Hypothalamus (tissue), 51 donors: ENCODE data around the gene GSE1.
A peak's percentile ranks its signal among the peaks of the same experiment; 100 is the strongest.

Experiments used
- DNase-seq, 51 donors: peaks; one replicate each; lab custom pipeline; 2025; lab: John Stamatoyannopoulos, UW

Gene GSE1

DNA sequence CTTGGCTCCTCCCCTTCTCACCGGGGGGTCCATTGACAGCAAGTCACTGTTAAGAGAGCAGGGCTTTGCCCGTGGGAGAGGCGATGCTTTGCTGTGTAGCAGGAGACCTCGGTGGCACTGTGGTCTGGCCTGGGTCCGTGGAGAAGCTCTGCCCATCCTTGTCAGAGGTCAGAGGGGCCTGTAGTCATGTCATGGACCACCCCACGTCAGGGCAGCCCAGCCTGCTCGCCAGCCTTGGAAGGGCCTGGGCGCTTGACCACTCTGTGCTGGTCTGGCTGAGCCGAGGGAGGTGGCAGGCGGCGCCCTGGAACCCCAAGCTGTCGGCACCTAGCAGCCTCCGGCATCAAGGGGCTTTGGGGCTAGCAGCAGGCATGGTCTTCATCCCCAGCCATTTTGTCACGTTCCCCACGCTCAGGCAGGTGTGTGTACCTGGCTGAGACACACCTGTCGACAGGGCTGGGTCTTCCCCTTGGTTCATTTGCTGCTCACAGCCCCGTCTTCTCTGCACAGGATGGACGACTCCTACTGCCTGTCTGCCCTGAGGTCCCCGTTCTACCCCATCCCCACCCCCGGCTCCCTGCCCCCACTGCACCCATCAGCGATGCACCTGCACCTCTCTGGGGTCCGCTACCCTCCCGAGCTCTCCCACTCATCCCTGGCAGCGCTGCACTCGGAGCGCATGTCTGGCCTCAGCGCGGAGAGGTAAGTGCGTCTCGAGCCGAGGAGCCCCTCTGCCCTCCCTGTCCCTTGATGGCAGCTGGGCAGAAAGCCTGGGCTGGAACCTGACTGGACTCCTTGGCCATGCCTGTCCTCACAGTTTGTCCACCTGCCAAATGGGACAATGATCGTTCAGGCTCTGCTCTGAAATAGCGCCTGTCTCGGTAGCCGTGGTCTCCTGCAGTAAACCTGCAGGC is 42.4 kb downstream of the GSE1 start:
- DNase-seq, result no peak

- DNase-seq, result peak in 5 of 51 donors; percentile 13 to 37 (median 24)
Observed at GRCh38 chr16:85656351-85657266, 43.5 kb downstream of the GSE1 start.

DNA sequence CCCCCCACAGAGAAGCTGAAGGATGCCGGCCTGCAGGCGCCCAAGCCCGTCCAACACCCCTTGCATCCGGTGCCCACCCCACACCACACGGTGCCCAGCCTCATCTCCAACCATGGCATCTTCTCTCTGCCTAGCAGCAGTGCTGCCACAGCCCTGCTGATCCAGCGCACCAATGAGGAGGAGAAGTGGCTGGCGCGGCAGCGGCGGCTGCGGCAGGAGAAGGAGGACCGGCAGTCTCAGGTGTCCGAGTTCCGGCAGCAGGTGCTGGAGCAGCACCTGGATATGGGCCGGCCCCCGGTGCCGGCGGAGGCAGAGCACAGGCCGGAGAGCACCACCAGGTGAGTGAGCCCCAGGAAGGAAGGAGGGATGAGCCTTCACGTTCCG is 44.1 kb downstream of the GSE1 start:
- no peak for DNase-seq

DNA sequence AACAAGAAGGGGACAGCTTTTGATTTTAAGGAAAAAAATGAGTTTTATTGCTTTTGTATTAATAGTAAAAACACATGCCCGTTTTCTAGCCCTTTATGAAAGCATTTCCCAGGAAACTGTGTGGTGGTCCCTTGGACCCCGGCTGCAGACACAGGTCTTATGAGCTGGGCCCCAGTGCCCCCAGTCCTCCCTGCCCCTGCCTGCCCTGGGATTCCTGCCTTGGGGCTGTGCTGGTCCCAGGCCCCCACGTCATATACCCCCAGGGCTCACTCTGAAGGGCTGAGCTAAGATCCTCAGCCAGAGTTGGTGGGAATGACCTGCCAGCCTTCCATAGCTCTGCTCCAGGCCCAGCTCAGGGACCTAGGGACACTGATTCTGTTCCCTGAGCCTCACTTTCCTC is 44.9 kb downstream of the GSE1 start:
- DNase-seq, result no peak

GRCh38 chr16:85658504-85659326 is 45.6 kb downstream of the GSE1 start:
- DNase-seq, result no peak

DNA sequence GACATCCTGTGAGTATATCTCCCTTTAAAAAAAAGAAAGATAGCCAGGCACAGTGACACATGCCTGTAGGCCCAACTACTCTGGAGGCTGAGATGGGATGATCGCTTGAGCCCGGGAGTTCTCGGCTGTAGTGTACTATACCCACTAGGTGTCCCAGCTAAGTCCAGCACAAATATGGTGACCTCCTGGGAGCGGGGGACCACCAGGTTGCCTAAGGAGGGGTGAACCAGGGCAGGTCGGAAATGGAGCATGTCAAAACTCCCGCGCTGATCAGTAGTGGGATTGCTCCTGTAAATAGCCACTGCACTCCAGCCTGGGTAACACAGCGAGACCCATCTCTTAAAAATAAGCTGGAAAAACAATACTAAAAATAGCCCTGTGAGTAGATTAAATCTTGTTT is 46.2 kb downstream of the GSE1 start:
- DNase-seq, result no peak

DNA sequence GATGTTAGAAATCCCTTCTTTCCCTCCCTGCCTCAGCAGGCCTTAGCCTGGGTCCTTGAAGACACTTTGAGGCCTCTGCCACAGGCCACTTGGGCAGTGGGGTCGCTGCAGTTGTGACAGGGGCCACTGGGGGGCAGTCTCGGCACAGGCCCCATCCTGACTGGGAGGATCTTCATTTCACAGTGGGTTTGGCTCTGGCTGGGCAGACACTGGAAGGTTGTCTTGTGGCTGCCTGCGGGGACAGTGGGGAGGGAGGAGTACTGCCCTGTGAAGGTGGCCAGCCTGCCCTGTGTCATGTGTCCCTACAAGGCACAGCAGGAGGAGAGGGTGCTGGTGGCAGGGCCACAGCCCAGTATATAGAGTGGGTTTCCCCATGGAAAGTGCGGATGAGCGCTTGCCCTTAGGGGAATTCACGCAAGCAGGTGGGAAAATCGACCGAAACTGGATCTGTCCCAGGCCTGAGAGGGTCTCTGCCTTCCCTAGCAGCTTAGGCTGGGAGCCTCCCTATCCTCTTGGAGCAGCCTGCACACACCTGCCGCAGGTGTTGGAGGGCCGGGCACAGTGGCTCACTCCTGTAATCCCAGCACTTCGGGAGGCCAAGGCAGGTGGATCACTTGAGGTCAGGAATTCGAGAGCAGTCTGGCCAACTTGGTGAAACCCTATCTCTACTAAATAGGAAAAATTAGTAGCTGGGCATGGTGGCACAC is 46.8 kb downstream of the GSE1 start:
- DNase-seq, result peak in 36 of 51 donors; percentile 12 to 82 (median 52)

GRCh38 chr16:85660843-85661739 is 48.0 kb downstream of the GSE1 start:
- no peak for DNase-seq

GRCh38 chr16:85661740-85662481 is 48.8 kb downstream of the GSE1 start:
- DNase-seq, result no peak

DNA sequence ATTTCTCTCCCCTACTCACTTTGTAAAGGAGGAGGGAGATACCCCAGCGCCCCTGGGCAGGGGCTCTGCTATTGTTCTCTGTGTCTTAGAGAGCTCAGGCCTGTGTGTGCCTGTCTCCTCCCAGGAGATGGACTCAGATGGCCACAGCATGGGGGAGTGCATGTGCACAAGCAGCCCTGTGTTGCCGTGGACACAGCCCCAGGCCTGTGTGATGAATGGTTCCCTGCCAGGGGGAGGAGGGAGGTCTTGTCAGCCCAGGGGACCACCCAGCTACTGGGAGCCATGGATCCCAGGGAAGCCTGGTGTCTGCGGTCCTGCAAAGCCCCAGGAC is 49.3 kb downstream of the GSE1 start:
- no peak for DNase-seq

GRCh38 chr16:85662976-85663830 is 50.1 kb downstream of the GSE1 start:
- DNase-seq, result no peak

- DNase-seq, result peak in 2 of 51 donors; percentile 7 to 29
Observed at GRCh38 chr16:85663891-85664321, 50.8 kb downstream of the GSE1 start.

DNA sequence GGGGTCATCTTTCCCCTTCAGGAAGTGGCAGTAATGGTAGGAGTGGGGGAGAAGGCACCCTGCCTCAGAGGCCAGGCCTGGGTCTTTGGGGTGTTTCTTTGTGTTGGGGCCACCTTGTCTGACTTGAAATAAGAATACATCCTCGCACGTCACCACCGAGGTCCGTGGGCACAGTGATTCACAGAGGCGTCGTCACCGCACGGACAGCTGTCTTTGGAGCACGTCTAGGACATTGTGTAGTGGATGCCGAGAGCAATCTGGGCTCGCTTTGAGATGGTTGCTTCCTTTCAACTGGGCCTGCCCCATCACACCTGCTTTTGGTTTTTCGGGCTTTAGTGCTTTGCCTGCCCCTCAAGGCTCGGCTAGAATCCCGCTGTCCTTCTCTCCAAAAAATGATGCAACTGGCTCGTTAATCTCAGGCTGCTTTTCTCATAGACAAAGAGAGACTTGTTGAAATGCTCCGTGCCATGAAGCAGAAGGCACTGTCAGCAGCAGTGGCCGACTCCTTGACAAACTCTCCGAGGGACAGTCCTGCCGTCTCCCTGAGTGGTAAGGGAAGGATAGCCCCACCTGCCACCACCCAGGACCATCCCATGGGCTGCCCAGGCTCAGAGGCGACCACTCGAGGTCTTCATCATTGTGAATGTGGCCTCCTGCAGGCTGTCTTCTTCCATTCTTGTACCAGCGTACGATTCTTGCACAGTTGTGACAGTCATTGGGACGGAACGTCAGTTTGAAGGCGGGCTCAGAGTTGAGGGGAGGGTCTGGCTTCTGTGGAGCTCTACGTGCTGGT is 51.7 kb downstream of the GSE1 start:
- peak in 1 of 51 donors; percentile 24 for DNase-seq

GRCh38 chr16:85665373-85665740 is 52.2 kb downstream of the GSE1 start:
- no peak for DNase-seq

DNA sequence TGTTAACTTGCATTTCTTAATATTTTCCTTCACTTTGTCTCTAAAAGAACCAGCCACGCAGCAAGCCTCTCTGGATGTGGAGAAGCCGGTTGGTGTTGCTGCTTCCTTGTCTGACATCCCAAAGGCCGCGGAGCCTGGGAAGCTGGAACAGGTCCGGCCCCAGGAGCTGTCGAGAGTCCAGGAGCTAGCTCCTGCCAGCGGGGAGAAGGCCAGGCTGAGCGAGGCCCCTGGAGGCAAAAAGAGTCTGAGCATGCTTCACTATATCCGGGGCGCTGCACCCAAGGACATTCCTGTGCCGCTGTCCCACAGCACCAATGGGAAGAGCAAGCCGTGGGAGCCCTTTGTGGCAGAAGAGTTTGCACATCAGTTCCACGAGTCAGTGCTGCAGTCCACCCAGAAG is 52.8 kb downstream of the GSE1 start:
- DNase-seq, result peak in 1 of 51 donors; percentile 31

DNA sequence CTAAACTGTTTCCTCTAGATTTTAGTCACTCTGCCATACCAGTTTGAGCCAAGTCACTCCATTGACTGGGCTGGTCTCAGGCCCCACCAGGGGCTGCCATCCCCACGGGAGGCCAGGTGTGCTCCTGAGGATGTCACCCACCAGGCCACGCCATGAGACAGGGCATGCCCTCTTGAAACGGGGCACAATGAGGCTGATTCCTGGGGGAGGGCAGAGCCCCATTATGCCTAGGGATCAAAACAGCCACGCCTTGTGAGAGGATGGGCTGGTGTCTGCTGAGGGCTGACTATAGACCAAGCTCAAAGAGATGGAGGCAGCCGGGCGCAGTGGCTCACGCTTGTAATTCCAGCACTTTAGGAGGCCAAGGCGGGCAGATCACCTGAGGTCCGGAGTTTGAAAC is 54.1 kb downstream of the GSE1 start:
- no peak for DNase-seq
